HK-2 (cell line): ENCODE results near the gene FREM1.

ENCODE experiments used
- DNase-seq: peaks from one replicate; pipeline ENCODE4 v3.0.0-alpha.2; 2018; ENCODE audit not compliant: unreplicated experiment

FREM1 gene

GRCh38 chr9:14766299-14766698, 143.9 kb downstream of the FREM1 start:
- no peak for DNase-seq

GRCh38 chr9:14761584-14761983, 148.6 kb downstream of the FREM1 start:
- DNase-seq = no peak

- no peak for DNase-seq
These were observed 150.2 kb downstream of the FREM1 start for GRCh38 chr9:14760060-14760459.

GRCh38 chr9:14756291-14756690, 153.9 kb downstream of the FREM1 start:
- DNase-seq = no peak

GRCh38 chr9:14752871-14753270, 157.4 kb downstream of the FREM1 start:
- no peak for DNase-seq

- DNase-seq = no peak
These were observed 158.0 kb downstream of the FREM1 start for GRCh38 chr9:14752271-14752670.

- no peak for DNase-seq
These were observed 159.4 kb downstream of the FREM1 start for GRCh38 chr9:14750821-14751220.

GRCh38 chr9:14749741-14750211, 160.5 kb downstream of the FREM1 start:
- no peak for DNase-seq

- no peak for DNase-seq
These were observed 161.9 kb downstream of the FREM1 start for GRCh38 chr9:14748373-14748772.

GRCh38 chr9:14747111-14747510, 163.1 kb downstream of the FREM1 start:
- DNase-seq = no peak

GRCh38 chr9:14746626-14747025, 163.6 kb downstream of the FREM1 start:
- no peak for DNase-seq

GRCh38 chr9:14744768-14745167, 165.5 kb downstream of the FREM1 start:
- no peak for DNase-seq

GRCh38 chr9:14741369-14741768, 168.9 kb downstream of the FREM1 start:
- DNase-seq = no peak

GRCh38 chr9:14733133-14733532, 177.1 kb downstream of the FREM1 start:
- no peak for DNase-seq

GRCh38 chr9:14731294-14731981, 178.8 kb downstream of the FREM1 start:
- DNase-seq = no peak

- no peak for DNase-seq
These were observed 179.7 kb downstream of the FREM1 start for GRCh38 chr9:14730461-14730898.

GRCh38 chr9:14723301-14723700, 186.9 kb downstream of the FREM1 start:
- DNase-seq = no peak

GRCh38 chr9:14722391-14723035, 187.7 kb downstream of the FREM1 start, which contains the start of gene CER1:
CER1 (minus strand) TSS chr9:14722733; CDS start chr9:14722672, 61 bp downstream.
- DNase-seq = no peak

GRCh38 chr9:14719231-14719923, 190.9 kb downstream of the FREM1 start:
- no peak for DNase-seq

- DNase-seq = no peak
These were observed 195.1 kb downstream of the FREM1 start for GRCh38 chr9:14715102-14715501.

GRCh38 chr9:14713187-14713767, 197.0 kb downstream of the FREM1 start:
- DNase-seq = no peak

GRCh38 chr9:14710804-14711203, 199.4 kb downstream of the FREM1 start:
- no peak for DNase-seq
